DND-41 (cell line): ENCODE measurements around the gene FAU.

Experiments used
- ATAC-seq: fragments of 200-7000 bp; cut with Tn5 transposase; 3 replicates; pipeline ENCODE4 v1.9.1; 2021; ENCODE audit warnings: low read depth; ENCODE audit not compliant: insufficient read depth
- DNase-seq: peaks from one replicate; pipeline ENCODE4 v3.0.0-alpha.2; 2020
- H2AFZ ChIP-seq: 2 replicates; pipeline ENCODE4 v1.6.0; 2012; ENCODE audit warnings: low read depth, low read length
- H3K27ac ChIP-seq: 2 replicates; pipeline ENCODE4 v1.5.1; 2012; ENCODE audit warnings: low read length, inconsistent platforms
- H3K27me3 ChIP-seq: fragments of 200-600 bp; sonication (generic); 2 replicates; pipeline ENCODE4 v1.6.0; 2012; ENCODE audit warnings: low read length, mild to moderate bottlenecking, inconsistent platforms; ENCODE audit not compliant: insufficient read depth, poor library complexity
- H3K36me3 ChIP-seq: 2 replicates; pipeline ENCODE4 v1.5.1; 2012; ENCODE audit warnings: low read length, inconsistent platforms; ENCODE audit not compliant: insufficient read depth
- H3K4me1 ChIP-seq: 2 replicates; pipeline ENCODE4 v1.5.1; 2012; ENCODE audit warnings: mild to moderate bottlenecking, low read length; ENCODE audit not compliant: insufficient read depth
- H3K4me2 ChIP-seq: 2 replicates; pipeline ENCODE4 v1.6.0; 2012; ENCODE audit warnings: mild to moderate bottlenecking, moderate library complexity, low read length, inconsistent platforms; ENCODE audit not compliant: insufficient read depth
- H3K4me3 ChIP-seq, 2 experiments: fragments of 200-600 bp in 1 of 2; shearing (Covaris generic) in 1 of 2; 2 replicates each; pipeline ENCODE4 v1.5.1; 2012 to 2016; ENCODE audit warnings: inconsistent platforms in 2 of 2, low read length in 2 of 2, mild to moderate bottlenecking in 2 of 2, low read depth in 1 of 2, moderate library complexity in 1 of 2
- H3K79me2 ChIP-seq: 2 replicates; pipeline ENCODE4 v1.6.0; 2012; ENCODE audit warnings: low read length, inconsistent platforms; ENCODE audit not compliant: insufficient read depth
- H3K9ac ChIP-seq: 2 replicates; pipeline ENCODE4 v1.6.0; 2012; ENCODE audit warnings: low read depth, mild to moderate bottlenecking, inconsistent platforms, low read length, moderate library complexity
- H3K9me3 ChIP-seq: 2 replicates; pipeline ENCODE4 v1.5.1; 2012; ENCODE audit warnings: low read length, moderate library complexity, mild to moderate bottlenecking, inconsistent platforms; ENCODE audit not compliant: insufficient read depth, severe bottlenecking
- H4K20me1 ChIP-seq: 2 replicates; pipeline ENCODE4 v1.6.0; 2012; ENCODE audit warnings: low read length; ENCODE audit not compliant: insufficient read depth
- CTCF ChIP-seq: IDR thresholded peaks from 2 replicates; pipeline ENCODE4 v1.5.1; 2012; ENCODE audit warnings: borderline replicate concordance, low read length, moderate library complexity, mild to moderate bottlenecking; ENCODE audit not compliant: poor library complexity, severe bottlenecking; ENCODE audit errors: extremely low read depth
- EZH2 ChIP-seq: IDR thresholded peaks from 3 replicates; pipeline ENCODE4 v1.6.1; 2012; ENCODE audit warnings: borderline replicate concordance, low read depth, mild to moderate bottlenecking, moderate library complexity, low read length, inconsistent platforms; ENCODE audit not compliant: severe bottlenecking

FAU gene

DNA sequence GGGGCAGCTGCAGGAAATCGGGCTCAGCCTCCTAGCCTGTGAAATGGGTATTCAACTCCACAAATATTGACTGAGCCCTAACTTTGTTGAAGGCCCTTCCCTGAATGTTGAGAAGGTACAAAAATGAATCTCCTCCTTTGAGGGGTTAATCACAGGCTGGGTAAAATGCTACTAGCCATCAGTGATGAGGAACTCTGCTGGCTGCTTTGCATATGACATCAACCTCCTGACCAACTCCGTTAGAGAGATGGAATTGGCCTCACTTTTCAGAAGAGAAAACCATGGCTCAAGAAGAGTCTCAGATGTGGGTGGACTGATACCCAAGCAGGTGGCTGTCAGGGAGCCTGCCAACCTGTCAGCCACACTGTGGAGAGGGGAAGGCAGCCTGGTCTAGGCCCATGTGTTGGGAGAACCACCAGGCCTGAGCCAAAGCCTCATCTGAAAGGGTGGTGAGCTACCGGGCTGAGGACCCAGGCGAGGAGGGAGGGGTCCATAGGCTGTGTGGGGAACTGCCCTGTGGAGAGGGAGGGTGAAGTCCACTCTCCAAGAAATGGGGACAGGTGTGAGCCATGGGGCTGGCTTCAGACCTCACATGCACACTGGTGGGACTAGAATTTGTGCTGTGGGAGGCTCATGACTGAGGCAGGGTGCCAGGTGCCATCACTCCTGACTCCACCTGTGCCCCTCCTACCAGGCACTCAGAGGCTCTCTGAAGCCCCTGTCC, 49.9 kb downstream of the FAU start:
- no peaks in the 10 kb centered on the region for H3K4me1 ChIP-seq
- H3K4me3 ChIP-seq, result no peak overlapping the region
- no peaks in the 10 kb centered on the region for H3K79me2 ChIP-seq
- H4K20me1 ChIP-seq, result peaks cover under 1% of the 10 kb centered on the region; the same call in 1 of the 2 replicates
- no peaks in the 10 kb centered on the region for H3K9me3 ChIP-seq
- H3K27me3 ChIP-seq, result no peaks in the 10 kb centered on the region
- H2AFZ ChIP-seq, result no peak overlapping the region
- peaks cover 14% of the 10 kb centered on the region for H3K36me3 ChIP-seq
- H3K4me2 ChIP-seq, result no peak overlapping the region
- DNase-seq (no peak), ATAC-seq (no peak)
- TF ChIP-seq CTCF, result no peak
- TF ChIP-seq EZH2, result no peak
- no peak overlapping the region for H3K27ac ChIP-seq
- no peak overlapping the region for H3K9ac ChIP-seq
